ENCODE data around the gene PAEP.
"Not testable (repeated sequence)": the region's sequence is repeated elsewhere in the genome, so short reads cannot be mapped to it uniquely, and the experiment has no call there.

The PAEP gene

DNA sequence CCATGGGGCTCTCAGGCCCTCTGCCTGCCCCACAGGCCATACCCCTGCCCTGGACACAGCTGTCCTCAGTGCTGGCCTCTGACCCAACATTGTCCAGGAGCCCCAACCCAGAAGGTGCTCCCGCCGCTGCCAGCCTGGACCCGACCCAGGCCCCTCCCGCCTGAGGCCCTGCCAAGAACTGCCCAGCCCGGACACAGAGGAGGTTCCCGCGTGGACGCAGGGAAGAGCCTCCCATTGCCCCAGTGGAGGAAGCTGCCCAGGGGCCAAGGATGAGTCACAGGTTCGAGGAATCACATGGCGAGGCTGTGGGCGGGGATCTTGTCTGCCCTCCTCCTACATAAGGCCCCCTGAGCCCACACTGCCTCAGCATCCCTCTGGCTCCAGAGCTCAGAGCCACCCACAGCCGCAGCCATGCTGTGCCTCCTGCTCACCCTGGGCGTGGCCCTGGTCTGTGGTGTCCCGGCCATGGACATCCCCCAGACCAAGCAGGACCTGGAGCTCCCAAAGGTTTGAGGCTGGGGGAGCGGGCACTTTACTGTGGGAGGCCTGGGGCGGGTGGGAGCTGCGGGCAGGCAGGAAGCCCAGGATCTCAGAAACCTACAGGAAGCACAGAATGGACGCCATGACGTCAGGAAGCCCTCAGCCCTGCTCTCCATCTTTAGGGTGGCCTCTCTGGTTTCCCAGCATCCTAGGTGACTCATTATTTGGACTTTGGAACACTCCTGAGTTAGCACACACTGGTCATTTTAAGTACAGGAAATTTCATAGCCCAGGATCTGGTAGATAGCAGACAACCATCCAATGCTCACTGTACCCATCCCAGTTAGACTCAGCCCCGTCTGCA, at the start of gene PAEP:
TSS of gene PAEP (plus strand) at position 366 of the 844 bp plus-strand sequence.
- DNase-seq: no peak

DNA sequence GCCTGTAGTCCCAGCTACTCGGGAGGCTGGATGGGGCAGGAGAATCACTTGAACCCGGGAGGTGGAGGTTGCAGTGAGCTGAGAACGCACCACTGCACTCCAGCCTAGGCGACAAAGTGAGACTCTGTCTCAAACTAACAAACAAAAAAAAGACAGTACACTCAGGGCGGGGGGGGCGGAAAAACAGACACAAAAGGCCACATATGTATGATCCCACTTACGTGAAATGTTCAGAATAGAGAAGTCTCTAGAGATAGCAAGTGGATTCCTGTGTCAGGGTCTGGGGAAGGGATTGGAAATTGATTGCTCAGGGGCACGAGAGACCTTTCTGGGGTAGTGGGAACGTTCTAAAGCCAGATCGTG, 49.3 kb upstream of the PAEP start:
- DNase-seq: no peak

DNA sequence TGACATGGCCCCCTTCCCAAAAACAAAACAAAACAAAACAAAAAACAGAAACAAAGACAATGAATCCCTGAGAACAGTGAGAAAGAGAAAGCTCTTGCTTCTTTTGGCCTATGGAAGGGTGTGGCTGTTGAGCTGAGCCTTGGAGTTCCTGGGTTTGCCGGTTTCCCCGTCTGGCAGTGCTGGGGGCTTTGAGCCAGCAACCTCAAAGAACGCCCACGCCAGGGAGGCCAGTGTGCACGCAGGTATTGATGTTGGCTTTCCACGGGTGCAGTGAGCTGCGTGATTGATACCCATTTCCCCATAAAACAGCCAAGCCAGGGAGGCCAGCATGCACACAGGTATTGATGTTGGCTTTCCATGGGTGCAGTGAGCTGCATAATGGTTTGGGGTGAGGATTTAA, 48.7 kb upstream of the PAEP start:
- DNase-seq: no peak

DNA sequence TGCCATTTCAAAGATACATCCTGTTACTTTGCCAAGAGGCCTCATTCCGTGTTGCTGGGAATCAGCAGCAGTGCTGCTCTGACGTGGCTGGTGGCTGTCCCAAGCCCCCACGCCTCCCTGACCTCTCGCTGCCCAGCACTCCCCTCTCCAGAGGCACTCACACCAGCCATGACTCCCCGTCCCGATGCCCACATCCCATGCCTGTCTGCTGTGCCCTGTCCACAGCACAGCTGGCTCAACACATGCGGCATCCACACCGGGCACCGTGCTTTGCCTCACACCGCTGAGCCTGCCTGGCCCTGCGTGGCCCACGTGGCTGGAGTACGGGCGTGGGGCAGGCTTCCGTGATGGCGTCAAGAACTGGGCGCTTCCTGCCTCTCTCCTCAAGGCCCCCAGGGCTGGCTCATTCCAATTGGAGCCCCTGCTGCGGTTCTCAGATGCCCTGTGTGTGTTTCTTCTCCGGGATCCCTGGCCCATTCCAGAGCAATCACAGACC, 48.2 kb upstream of the PAEP start:
- no peak for DNase-seq

DNA sequence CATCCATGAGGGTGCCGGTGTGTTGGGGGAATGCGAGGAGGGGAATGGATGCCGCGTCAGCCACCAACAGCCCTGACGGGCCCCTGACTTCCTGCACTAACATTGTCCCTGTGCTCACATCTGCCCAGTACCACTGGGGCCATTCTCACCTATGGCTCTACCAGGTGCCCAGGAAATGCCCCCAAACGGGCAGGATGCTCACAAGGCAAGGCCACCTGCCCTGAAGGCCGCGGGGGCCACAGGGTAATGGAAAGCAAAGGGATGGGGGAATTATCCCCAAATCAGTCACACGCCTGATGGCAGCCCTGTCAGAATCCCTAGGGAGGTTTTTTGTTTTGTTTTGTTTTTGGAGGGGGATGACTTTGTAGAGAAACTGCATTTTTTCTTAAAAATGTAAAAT, 47.6 kb upstream of the PAEP start:
- not testable (repeated sequence) for DNase-seq

DNA sequence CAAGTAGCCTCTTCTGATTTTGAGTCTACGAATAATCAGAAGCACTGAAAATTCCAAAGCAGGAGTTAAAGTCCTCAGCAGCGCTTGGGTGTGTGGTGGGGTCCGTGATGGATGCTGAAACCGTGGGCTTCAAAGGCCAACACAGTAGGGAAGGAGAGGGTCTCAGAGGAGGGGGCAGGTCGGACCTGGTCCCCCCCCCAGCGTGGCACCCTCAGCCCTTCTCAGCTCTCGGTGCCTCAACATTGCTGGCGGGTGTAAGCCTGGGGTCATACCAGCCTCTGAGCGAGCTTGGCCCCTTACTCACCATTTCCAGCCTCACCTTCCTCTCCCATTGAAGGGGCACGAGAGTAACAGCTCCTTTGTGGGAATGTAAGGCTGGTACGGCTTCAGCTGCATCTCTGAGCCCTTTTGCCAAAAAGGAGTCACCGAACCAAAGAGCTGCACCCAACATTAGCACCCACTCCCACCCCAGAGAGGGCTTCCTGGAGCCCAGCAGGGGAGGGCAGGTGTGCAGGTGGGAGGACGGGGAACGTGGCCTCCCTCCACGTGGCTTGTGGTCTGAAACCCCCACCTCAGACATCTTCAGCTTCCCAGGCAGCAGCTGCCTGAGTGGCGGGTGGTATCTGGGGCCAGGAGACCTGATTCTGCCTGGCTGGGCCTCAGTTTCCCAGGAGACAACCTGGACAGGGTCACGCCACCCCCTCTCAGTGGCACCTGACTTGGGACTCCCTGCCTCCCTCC, 47.0 kb upstream of the PAEP start:
- no peak for DNase-seq

DNA sequence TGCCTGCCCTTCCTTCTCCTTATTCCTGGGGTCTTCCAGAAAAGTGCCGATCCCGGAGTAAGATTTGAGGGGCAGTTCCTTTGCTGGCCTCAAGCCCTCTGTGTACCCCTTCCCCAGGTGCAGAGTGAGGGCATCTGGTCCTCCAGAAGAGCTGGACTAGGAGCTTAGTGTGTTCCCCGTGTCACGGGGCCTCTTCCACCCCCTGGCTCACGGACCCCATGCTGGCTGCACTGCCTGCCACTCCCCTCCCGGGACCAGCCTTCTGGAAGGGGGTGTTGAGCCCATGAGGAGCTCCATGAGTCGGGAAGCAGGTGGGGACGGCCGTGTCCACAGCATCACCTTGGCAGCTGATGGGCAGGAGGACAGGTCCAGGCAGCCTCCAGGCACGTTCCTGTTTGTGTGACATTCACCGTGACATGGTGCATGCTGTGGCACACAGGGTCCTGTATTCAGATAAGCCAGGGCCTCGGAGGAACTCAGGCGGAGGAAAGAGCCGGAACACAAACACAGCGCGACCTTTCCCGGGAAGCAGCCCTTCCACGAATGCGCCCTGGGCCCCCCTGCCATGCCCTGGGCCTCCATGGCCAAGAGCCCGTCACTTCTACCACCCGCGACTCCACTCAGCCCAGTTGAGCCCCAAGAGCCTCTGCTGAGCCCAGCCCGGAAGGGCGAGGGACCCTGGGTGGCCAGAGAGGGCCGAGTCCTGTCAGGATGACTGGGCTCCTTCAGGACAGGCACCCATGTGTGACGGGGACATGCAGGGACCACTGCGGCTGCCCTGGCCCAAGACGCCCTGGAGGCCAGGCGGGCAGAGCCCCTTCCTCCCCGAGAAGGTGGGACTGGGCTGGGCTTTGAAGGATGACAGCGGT, 46.2 kb upstream of the PAEP start:
- DNase-seq: no peak

DNA sequence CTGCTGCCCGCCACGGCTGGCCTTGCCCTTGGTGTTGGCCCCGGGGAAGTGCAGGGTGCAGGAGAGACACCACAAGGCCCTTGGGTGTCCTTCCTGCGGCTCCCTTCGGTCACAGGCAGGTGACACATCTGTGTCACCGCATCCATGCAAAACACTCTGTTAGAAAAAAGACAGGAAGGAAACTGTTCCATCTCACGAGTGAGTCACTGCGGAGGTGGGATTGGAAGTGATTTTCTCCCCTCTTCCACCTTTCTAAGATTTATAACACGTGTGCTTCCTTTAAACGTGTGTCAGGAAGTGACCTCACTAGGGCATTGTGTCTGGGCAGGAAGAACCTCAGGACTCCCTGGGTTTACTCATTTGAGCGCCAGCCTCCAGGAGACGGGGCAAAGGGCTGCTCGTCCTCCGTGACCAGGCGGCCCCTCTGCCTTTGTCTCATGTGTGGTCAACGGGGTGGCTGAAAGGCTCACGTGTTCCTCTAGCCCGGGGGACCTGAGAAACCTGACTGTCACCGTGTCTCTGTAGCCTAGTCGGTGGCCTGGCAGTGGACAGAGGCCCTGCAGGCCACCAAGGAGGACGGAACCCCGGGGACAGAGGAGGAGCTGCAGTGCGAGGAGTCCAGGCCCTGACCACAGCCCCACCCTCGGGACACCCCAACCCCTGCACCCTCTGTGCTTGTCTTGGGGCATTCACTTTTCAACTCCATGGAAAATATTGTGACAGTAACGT, 45.3 kb upstream of the PAEP start:
- DNase-seq: no peak

DNA sequence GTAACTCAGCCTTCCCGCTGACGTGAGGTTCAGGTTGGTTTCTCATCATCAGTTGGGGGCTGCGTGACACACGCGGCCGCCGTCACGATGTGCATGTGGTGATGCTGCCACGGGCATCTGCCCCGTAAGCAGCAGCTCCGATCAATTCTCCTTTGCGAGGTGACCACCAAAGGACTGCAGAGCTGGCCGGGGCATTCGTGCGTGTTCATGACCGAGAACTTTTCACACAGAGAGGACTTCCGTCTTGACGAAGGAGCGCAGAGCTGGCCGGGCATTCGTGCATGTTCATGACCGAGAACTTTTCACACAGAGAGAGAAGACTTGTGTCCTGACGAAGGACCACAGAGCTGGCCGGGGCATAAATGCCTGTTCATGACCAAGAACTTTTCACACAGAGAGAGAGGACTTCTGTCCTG, 44.1 kb upstream of the PAEP start:
- DNase-seq: no peak

DNA sequence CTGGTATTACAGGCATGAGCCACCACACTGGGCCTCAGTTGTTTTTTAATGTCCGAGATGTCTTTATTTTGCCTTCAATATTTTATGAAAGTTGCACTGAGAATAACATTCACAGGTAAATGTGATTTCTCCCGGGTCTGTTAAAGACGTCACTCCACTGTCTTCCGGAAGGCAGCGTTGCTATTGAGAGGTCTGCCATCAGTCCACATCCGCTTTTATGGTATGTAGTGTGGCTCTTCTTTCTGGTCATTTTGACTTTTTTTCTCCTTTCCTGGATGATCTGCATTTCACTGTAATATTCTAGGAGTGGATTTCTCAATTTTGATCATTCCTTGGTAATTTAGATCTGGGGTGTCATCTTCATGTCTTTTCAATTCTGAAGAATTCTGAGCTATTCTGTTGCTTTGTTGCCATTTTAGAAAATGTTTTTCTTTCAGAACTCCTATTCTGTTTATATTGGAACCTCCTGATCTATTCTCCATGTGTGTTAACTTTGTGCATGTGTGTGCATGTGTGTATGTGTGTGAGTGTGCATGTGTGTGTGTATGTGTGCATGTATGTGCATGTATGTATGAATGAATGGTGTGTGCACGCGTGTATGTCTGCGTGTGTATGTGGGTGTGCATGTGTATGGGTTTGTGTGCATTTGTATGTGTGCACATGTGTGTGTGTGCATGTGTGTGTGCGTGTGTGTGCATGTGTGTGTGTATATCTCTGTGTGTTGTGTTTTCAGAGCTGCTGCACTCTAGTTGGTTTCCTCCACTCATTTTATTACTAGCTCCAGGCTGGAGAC, 42.2 kb upstream of the PAEP start:
- DNase-seq: no peak

DNA sequence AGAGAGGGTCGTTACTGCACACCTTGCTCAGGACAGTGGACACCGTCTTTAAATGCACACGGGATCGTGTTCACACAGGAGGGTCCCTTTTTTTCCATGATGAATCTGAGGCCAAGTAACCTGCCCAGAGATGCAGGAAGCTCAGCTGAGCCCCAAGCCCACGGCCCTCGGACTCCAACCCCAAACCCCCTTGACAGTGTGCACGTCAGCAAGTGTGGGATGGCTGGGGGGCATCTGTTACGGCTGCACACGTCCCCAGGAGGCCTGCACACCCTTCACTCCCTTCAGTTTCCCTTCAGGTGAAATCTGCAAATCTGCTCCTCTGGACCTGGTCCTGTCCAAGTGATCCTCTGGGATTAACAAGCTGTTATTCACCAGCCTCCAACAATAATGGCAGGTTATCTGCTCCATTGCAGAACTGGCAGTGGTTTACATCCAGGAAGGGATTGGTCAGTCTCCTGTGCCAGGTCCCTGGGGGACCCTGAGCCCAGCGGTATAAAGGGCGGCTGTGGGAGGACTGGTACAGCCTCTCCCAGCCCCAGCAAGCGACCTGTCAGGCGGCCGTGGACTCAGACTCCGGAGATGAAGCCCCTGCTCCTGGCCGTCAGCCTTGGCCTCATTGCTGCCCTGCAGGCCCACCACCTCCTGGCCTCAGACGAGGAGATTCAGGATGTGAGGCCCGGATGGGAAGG, 40.5 kb upstream of the PAEP start, which contains the start of gene LCN1:
TSS of gene LCN1 (plus strand) at position 525 of the 692 bp plus-strand sequence. CDS start at position 583, 58 bp downstream.
- DNase-seq: no peak

DNA sequence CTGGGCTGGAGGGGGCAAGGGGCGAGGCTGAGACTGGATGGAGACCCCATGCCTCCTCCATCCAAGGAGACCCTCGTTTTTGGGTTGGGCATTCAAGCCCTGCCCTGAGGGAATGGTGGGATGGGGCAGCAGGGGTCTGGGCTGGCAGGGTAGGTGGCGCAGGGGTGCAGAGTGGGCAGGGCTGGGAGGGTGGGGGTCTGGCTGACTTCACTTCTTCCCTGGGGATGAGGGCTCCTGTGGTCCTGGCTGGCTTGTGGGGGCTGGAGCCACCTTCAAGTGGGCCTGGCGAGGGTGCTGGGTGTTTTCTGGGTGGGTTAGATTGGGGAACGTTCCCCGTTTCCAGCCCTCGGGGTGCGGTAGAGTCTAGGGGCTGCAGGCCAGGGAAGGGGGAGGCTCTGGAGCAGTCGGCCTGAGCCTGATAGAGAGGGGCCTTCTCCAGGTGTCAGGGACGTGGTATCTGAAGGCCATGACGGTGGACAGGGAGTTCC, 39.9 kb upstream of the PAEP start:
- DNase-seq: no peak

DNA sequence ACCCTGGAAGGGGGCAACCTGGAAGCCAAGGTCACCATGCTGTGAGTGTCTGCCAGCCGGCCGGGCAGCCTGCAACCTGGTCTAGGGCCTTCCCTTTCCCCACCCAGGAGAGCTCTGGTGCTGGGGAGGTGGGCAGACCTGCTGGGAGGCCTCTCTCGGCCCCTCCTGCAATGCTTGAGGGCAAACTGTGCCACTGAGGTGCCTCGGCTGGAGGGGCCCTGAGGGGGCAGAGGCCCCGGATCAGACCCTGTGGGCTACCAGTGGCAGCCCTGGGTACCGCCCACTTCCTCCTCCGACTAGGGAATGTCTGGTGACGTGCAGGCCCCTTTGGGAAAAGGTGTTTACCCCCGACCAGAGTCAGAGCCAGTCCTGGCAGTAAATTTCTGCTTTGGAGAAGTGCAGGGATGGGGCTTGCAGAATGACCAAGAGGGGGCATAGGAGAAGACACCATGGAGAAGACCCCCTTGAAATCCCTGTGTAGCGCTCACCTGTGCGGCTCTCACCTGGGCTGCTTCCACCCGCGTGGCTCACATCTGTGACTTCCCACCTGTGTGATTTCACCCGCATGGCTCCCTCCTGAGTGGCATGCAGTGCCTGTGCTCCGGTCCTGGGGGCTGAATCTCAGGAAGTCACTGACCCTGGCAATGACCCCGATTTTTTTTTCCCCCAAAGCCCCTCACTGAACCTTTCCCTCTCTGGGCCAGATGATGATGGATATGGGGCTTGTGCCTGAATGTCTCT, 39.2 kb upstream of the PAEP start:
- no peak for DNase-seq

DNA sequence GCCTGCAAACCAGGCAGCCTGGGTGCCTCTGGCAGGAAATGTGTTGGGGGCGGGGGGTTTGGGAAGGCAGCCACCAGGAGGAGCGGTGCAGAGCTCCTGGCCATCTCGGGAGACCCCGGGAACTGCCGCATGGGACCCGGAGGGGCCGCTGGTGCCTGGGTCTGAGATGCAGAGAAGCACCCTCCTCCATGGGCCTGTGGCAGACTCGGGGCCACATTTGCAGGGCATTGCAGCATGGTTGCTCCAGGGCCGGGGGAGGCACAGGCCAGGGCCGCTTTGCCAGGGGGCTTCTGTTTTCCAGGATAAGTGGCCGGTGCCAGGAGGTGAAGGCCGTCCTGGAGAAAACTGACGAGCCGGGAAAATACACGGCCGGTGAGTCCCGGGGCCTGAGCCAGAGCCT, 38.6 kb upstream of the PAEP start:
- DNase-seq: no peak

DNA sequence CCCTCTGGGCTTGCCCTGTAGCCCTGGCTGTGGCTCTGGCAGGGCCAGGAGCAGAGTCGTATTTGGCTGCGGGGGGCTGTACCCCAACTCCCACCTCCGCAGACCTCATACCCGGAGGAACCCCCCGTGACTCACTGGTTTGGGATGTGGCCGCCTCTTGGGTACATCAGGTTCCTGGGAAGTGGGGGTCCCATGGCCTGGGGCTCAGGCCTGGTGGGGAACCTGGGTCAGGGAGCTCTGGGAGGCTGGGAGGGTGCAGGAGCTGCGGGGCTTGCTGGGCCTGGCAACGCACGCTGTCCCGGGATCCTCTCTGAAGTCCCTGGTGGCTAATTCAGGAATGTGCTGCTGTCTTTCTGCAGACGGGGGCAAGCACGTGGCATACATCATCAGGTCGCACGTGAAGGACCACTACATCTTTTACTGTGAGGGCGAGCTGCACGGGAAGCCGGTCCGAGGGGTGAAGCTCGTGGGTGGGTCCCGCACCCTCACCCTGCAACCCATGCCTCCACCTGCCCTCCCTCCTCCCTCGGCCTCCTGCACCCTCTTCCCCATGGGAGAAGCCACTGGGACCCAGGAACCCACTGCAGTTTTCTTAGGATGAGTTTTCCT, 37.9 kb upstream of the PAEP start:
- no peak for DNase-seq

DNA sequence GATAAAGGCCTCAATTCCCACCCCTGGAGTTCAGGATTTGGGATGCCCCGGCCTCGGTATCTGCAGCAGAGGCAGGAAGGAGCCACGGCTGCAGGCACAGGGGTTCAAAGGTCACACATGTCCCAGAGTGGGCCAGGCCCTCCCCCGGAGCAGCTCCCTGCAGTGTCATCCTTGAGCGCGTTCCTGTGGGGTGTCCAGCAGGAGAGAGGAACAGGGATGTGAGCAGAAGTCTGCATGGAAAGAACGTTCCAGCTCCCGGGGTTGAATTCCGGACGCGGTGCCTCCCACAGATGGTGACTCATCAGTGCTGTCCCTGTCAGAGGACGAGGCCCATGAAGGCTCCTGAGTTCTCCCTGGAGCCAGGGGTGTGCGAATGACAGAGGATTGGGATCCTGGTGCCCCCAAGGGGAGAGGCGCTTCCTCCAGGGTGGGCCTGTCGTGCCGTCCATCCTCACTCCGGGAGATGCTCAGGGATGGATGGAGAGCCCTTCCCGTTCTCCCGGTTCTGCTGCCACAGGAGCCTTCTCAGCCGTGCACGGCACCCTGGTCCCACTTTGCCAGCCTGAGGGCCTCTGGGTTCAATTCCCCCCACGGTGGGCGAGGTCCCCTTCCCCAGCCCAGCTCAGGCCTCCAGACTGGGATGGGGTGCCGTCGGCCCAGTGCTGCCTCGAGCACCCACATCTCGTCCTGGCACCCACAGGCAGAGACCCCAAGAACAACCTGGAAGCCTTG, 37.3 kb upstream of the PAEP start:
- no peak for DNase-seq

DNA sequence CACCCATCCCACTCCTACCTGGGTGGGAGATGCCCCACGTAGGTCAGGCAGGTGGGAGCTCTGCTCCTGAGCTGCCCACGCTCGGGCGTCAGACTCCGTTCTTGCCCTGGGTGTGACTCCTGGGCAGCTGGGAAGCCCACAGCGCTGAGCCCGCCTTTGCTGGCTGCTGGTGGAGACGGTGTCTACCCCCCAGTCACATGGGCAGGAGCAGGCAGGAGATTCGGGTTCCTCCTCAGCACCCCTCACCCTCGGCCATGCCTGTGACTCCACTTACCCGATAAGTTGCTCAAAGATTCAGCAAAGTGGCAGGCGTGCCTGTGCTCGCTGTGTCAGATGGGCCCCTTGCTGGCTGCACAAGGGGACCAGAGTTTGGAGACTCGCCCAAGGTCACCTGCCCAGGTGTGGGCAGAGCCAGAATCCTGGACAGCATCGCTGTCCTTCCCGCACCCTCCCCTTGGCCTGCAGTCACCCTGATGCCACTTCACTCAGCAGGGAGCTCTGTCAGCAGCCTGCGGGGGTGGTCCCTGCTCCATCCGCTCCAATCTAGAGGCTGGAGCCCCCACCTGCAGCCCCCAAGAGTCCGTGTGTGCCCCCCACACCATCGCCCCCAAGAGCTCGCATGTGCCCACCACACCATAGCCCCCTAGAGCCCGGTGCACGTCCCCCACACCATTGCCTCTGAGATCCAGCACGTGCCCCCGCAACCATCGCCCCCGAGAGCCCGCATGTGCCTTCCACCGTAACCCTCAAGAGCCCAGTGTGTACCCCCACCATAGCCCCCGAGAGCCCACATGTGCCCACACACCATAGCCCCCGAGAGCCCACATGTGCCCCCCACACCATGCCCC, 36.1 kb upstream of the PAEP start:
- no peak for DNase-seq

Measured in NCI-H1105 treated with DMSO at 0.1 percent for 48 hours (cell line).